Esophagus squamous epithelium (tissue), 4 donors: ENCODE data around the gene SRC.

Experiments used
- POLR2A ChIP-seq, 4 donors: fragments of 450-650 bp; IDR thresholded peaks; one replicate each; pipeline ENCODE4 v1.6.1; 2017; ENCODE audit warnings: antibody characterized with exemption in 4 of 4, mild to moderate bottlenecking in 4 of 4, moderate library complexity in 3 of 4
- TF ChIP-seq, protein P1 (sequence below), 6 experiments: fragments of 450-650 bp in 4 of 6; fragments of 200-600 bp in 2 of 6; sonication (generic) in 2 of 6; IDR thresholded peaks; one replicate each; pipeline ENCODE4 v1.5.1; 2016 to 2019; ENCODE audit warnings: antibody characterized with exemption in 6 of 6, mild to moderate bottlenecking in 4 of 6, moderate library complexity in 4 of 6

- no peak for TF ChIP-seq POLR2A (IDR thresholded peaks at IDR 0.05)
- TF ChIP-seq, protein P1, sequence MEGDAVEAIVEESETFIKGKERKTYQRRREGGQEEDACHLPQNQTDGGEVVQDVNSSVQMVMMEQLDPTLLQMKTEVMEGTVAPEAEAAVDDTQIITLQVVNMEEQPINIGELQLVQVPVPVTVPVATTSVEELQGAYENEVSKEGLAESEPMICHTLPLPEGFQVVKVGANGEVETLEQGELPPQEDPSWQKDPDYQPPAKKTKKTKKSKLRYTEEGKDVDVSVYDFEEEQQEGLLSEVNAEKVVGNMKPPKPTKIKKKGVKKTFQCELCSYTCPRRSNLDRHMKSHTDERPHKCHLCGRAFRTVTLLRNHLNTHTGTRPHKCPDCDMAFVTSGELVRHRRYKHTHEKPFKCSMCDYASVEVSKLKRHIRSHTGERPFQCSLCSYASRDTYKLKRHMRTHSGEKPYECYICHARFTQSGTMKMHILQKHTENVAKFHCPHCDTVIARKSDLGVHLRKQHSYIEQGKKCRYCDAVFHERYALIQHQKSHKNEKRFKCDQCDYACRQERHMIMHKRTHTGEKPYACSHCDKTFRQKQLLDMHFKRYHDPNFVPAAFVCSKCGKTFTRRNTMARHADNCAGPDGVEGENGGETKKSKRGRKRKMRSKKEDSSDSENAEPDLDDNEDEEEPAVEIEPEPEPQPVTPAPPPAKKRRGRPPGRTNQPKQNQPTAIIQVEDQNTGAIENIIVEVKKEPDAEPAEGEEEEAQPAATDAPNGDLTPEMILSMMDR (IDR thresholded peaks at IDR 0.05): no peak
Measured at GRCh38 chr20:37362821-37363220, 16.9 kb downstream of the SRC start.
